Neuronal stem cell (in vitro differentiated cells): ENCODE measurements around the gene FGD3.

Source experiments
- DNase-seq: peaks from one replicate; pipeline ENCODE4 v3.0.0-alpha.2; 2013; ENCODE audit warnings: low spot score
- H2AFZ ChIP-seq: one replicate; pipeline ENCODE4 v1.6.1; 2013; ENCODE audit warnings: mild to moderate bottlenecking, low read length, inconsistent platforms
- H2AK5ac ChIP-seq: 2 replicates; pipeline ENCODE4 v1.6.1; 2013; ENCODE audit warnings: low read depth, mild to moderate bottlenecking, inconsistent platforms, low read length, moderate library complexity, mixed read lengths
- H2BK120ac ChIP-seq: 2 replicates; pipeline ENCODE4 v1.6.1; 2013; ENCODE audit warnings: low read depth, mild to moderate bottlenecking, inconsistent platforms, low read length, moderate library complexity, mixed read lengths
- H2BK12ac ChIP-seq: one replicate; pipeline ENCODE4 v1.6.1; 2013; ENCODE audit warnings: low read length, inconsistent platforms
- H2BK15ac ChIP-seq: 2 replicates; pipeline ENCODE4 v1.6.1; 2013; ENCODE audit warnings: mild to moderate bottlenecking, low read length, inconsistent platforms, mixed read lengths
- H2BK5ac ChIP-seq: one replicate; pipeline ENCODE4 v1.6.1; 2013; ENCODE audit warnings: inconsistent platforms, mild to moderate bottlenecking, low read length, moderate library complexity
- H3K14ac ChIP-seq: one replicate; pipeline ENCODE4 v1.6.1; 2013; ENCODE audit warnings: low read length, inconsistent platforms
- H3K18ac ChIP-seq: 2 replicates; pipeline ENCODE4 v1.6.1; 2013; ENCODE audit warnings: low read length, inconsistent platforms
- H3K23ac ChIP-seq: 2 replicates; pipeline ENCODE4 v1.6.1; 2013; ENCODE audit warnings: low read depth, mild to moderate bottlenecking, mixed read lengths, low read length, inconsistent platforms; ENCODE audit not compliant: poor library complexity
- H3K27ac ChIP-seq: replicated peaks from 3 replicates; pipeline ENCODE4 v1.5.1; 2013; ENCODE audit warnings: low read length, inconsistent platforms
- H3K27me3 ChIP-seq, 3 experiments: 2 replicates each; pipeline ENCODE4 v1.6.1; 2013; ENCODE audit warnings: low read length in 3 of 3, mild to moderate bottlenecking in 2 of 3, inconsistent platforms in 1 of 3, low read depth in 1 of 3, mixed read lengths in 1 of 3, moderate library complexity in 1 of 3; ENCODE audit not compliant: control insufficient read depth in 3 of 3, insufficient read depth in 3 of 3
- H3K36me3 ChIP-seq, 2 donors: replicated peaks in 1 of 2; 2 replicates each; pipeline ENCODE4 v1.6.1; 2013; ENCODE audit warnings: low read length in 2 of 2; ENCODE audit not compliant: control insufficient read depth in 2 of 2, insufficient read depth in 2 of 2
- H3K4ac ChIP-seq: 2 replicates; pipeline ENCODE4 v1.6.1; 2013; ENCODE audit warnings: inconsistent platforms, mild to moderate bottlenecking, low read length, moderate library complexity
- H3K4me1 ChIP-seq, 2 donors: 1 replicate in 1 of 2; 2 replicates in 1 of 2; pipeline ENCODE4 v1.6.1; 2013; ENCODE audit warnings: low read length in 2 of 2, low read depth in 1 of 2; ENCODE audit not compliant: control insufficient read depth in 2 of 2, insufficient read depth in 1 of 2
- H3K4me2 ChIP-seq: one replicate; pipeline ENCODE4 v1.6.1; 2013; ENCODE audit warnings: mild to moderate bottlenecking, low read length, inconsistent platforms; ENCODE audit not compliant: insufficient read depth, poor library complexity, severe bottlenecking
- H3K4me3 ChIP-seq, 2 donors: 2 replicates each; pipeline ENCODE4 v1.5.1; 2013; ENCODE audit warnings: low read length in 2 of 2, mild to moderate bottlenecking in 2 of 2, inconsistent platforms in 1 of 2, moderate library complexity in 1 of 2
- H3K79me1 ChIP-seq: one replicate; pipeline ENCODE4 v1.6.1; 2013; ENCODE audit warnings: low read depth, mild to moderate bottlenecking, inconsistent platforms, low read length, moderate library complexity
- H3K9ac ChIP-seq: one replicate; pipeline ENCODE4 v1.6.1; 2013; ENCODE audit warnings: mild to moderate bottlenecking, low read depth, low read length, inconsistent platforms; ENCODE audit not compliant: poor library complexity
- H3K9me3 ChIP-seq, 2 donors: replicated peaks in 1 of 2; 2 replicates each; pipeline versions ENCODE3 to v1.6.1; 2013; ENCODE audit warnings: low read length in 2 of 2, mild to moderate bottlenecking in 2 of 2, inconsistent platforms in 1 of 2, low read depth in 1 of 2, mixed read lengths in 1 of 2, moderate library complexity in 1 of 2; ENCODE audit not compliant: control insufficient read depth in 2 of 2, insufficient read depth in 1 of 2
- H4K8ac ChIP-seq: one replicate; pipeline ENCODE4 v1.6.1; 2013; ENCODE audit warnings: low read depth, mild to moderate bottlenecking, inconsistent platforms, low read length, moderate library complexity
- H4K91ac ChIP-seq: one replicate; pipeline ENCODE4 v1.6.1; 2013; ENCODE audit warnings: low read length, low read depth, mild to moderate bottlenecking, inconsistent platforms; ENCODE audit not compliant: poor library complexity
- WGBS, 2 donors: extraction: QIAGEN DNeasy Blood & Tissue Kit; methylation state at CpG; one replicate each; pipeline ENCODE4 v1.1.7; 2013; ENCODE audit warnings: missing lambda C conversion rate in 2 of 2, mixed read lengths in 1 of 2; ENCODE audit not compliant: insufficient read length in 2 of 2, insufficient replicate concordance in 1 of 2; ENCODE audit errors: extremely low coverage in 2 of 2; 5-methylcytosine and 5-hydroxymethylcytosine counted together

FGD3 gene

DNA sequence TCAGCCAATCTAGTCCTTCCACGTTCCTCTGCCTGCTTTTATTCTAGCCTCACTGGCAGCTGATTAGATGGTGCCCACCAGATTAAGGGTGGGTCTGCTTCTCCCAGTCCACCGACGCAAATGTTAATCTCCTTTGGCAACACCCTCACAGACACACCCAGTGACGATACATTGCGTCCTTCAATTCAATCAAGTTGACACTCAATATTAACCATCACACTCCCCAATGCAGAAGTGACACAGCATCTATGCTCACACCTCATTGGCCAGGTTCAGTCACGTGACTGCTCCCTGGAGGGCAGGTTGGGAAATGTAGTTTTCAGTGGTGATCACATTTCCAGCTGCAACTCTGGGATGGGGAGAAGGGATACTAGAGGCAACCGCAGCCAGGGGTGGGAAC is 124.1 kb downstream of the FGD3 start:
- no peaks in the 10 kb centered on the region for H3K4me1 ChIP-seq
- no peak overlapping the region for H3K9ac ChIP-seq
- DNase-seq = no peak
- H3K27me3 ChIP-seq = peaks cover 0 to 7% (median 0%) of the 10 kb centered on the region in 3 experiments
- no peak overlapping the region for H3K27ac ChIP-seq
- no peak overlapping the region for H2BK12ac ChIP-seq
- H2BK120ac ChIP-seq = no peak overlapping the region
- WGBS, 2 donors = no CpG with 5 or more reads among the region's 7 CpGs
- no peaks in the 10 kb centered on the region for H3K36me3 ChIP-seq
- H3K4ac ChIP-seq = no peak overlapping the region
- no peak overlapping the region for H2AFZ ChIP-seq
- H4K91ac ChIP-seq = no peak overlapping the region
- H2BK15ac ChIP-seq = no peak overlapping the region
- H3K4me2 ChIP-seq = no peak overlapping the region
- no peak overlapping the region for H3K18ac ChIP-seq
- no peak overlapping the region for H3K4me3 ChIP-seq
- no peaks in the 10 kb centered on the region for H3K9me3 ChIP-seq
- H3K79me1 ChIP-seq = no peaks in the 10 kb centered on the region
- H2BK5ac ChIP-seq = no peak overlapping the region
- H4K8ac ChIP-seq = no peak overlapping the region
- no peak overlapping the region for H3K23ac ChIP-seq
- H2AK5ac ChIP-seq = no peak overlapping the region
- H3K14ac ChIP-seq = no peak overlapping the region

DNA sequence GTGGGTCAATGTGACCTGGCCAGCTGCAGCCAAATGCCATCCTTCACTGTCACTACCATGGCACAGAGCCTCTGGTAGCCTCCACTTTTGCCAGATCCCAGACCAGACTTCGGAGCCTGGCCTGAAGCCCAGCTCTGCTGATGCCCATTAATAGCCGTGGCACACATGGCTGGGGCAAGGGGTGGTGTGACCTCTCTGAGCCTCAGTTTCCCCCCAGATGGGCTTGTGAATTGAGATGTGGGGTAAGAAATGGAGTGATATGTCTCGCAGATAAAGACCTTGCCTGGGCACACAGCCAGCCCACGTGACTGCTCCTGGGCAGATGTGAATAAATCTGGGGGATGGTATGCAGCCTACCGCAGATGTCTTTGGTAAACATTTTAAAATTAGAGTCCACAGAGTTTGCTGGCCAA is 125.1 kb downstream of the FGD3 start:
- no peaks in the 10 kb centered on the region for H3K9me3 ChIP-seq
- no peak overlapping the region for H2AK5ac ChIP-seq
- no peak overlapping the region for H3K23ac ChIP-seq
- no peak overlapping the region for H2BK5ac ChIP-seq
- H3K4me2 ChIP-seq = no peak overlapping the region
- no peak overlapping the region for H2BK15ac ChIP-seq
- no peaks in the 10 kb centered on the region for H3K36me3 ChIP-seq
- no peak overlapping the region for H3K4me3 ChIP-seq
- no peak overlapping the region for H2AFZ ChIP-seq
- H3K18ac ChIP-seq = no peak overlapping the region
- no peak overlapping the region for H3K9ac ChIP-seq
- H2BK120ac ChIP-seq = no peak overlapping the region
- H3K14ac ChIP-seq = no peak overlapping the region
- no peak for DNase-seq
- H3K27me3 ChIP-seq = peaks cover 0 to 7% (median 0%) of the 10 kb centered on the region in 3 experiments
- H3K4me1 ChIP-seq = no peaks in the 10 kb centered on the region
- no peak overlapping the region for H3K27ac ChIP-seq
- H2BK12ac ChIP-seq = no peak overlapping the region
- no CpG with 5 or more reads among the region's 5 CpGs for WGBS, 2 donors
- H3K79me1 ChIP-seq = no peaks in the 10 kb centered on the region
- no peak overlapping the region for H4K8ac ChIP-seq
- no peak overlapping the region for H4K91ac ChIP-seq
- H3K4ac ChIP-seq = no peak overlapping the region

DNA sequence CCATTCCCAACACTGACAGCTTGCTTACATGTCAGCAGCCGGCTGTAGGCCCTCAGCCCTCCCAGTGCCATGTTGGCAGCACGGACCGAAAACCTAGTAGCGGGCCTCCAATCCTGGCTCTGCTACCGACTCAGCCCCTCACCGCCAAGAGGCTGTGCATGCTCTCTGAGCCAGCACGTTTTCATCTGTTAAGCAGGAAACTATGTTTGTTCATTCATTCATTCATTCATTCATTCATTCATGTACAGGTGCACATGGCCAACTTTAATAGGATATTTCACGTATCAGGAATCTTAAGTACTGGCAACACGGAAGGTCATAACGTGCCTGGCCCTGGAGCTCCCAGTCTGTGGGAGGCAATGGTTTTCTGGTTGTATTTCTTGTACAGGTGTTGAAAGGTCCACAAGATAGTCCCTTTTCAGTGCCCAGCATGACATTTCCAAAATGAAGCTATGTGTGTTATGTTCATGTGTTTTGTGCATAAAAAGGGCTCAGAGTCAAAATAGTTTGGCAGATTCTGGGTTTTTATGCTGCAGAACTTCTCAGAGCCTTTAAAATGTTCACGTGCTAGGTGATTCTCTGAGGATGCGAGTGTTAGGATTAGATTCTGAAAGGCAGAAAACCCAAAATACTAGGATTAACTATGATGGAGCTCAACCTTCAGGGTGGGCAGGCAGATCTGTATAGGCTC is 128.9 kb downstream of the FGD3 start:
- Histone ChIP-seq H3K27me3 (peaks cover 0 to 4% (median 0%) of the 10 kb centered on the region in 3 experiments), H2AFZ (no peak overlapping the region), H3K9me3 (no peaks in the 10 kb centered on the region), H3K4me2 (no peak overlapping the region), H2BK15ac (no peak overlapping the region), H2BK12ac (no peak overlapping the region), H2BK5ac (no peak overlapping the region), H4K8ac (no peak overlapping the region), H3K18ac (peak overlapping the region; percentile 60), H3K4me1 (no peaks in the 10 kb centered on the region), H3K14ac (no peak overlapping the region), H2BK120ac (no peak overlapping the region), H3K79me1 (no peaks in the 10 kb centered on the region), H3K36me3 (no peaks in the 10 kb centered on the region), H2AK5ac (no peak overlapping the region), H3K9ac (no peak overlapping the region), H3K27ac (no peak overlapping the region), H4K91ac (no peak overlapping the region), H3K4ac (no peak overlapping the region), H3K23ac (no peak overlapping the region), H3K4me3 (no peak overlapping the region)
- DNase-seq = no peak
- WGBS, 2 donors = no CpG with 5 or more reads among the region's 12 CpGs

DNA sequence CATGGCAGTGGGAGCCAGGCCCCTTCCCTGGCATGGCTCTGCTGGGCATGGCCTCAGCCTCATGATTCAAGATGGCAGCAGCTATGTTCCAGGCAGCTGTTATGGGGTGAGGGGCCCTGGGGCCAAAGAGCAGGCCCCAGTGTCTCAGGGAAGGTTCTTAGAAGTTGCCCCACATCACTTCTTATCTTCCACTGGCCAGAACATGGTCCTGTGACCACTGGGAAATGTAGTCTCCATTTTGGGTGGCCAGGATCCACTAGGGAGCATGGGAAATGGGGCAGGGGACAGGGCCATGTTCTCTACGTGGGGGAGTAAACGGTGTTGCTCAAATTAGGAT is 129.4 kb downstream of the FGD3 start:
- H2BK120ac ChIP-seq = no peak overlapping the region
- no CpG with 5 or more reads among the region's 2 CpGs for WGBS, 2 donors
- H3K14ac ChIP-seq = no peak overlapping the region
- no peak overlapping the region for H2AFZ ChIP-seq
- no peak overlapping the region for H4K8ac ChIP-seq
- no peak overlapping the region for H2BK5ac ChIP-seq
- no peak overlapping the region for H3K23ac ChIP-seq
- H4K91ac ChIP-seq = no peak overlapping the region
- peaks cover 0 to 4% (median 0%) of the 10 kb centered on the region in 3 experiments for H3K27me3 ChIP-seq
- no peak overlapping the region for H2BK15ac ChIP-seq
- DNase-seq = no peak
- no peak overlapping the region for H3K4me3 ChIP-seq
- no peaks in the 10 kb centered on the region for H3K4me1 ChIP-seq
- no peak overlapping the region for H3K27ac ChIP-seq
- no peak overlapping the region for H3K18ac ChIP-seq
- no peaks in the 10 kb centered on the region for H3K9me3 ChIP-seq
- no peak overlapping the region for H2AK5ac ChIP-seq
- H3K9ac ChIP-seq = no peak overlapping the region
- no peak overlapping the region for H2BK12ac ChIP-seq
- H3K36me3 ChIP-seq = no peaks in the 10 kb centered on the region
- H3K79me1 ChIP-seq = no peaks in the 10 kb centered on the region
- H3K4me2 ChIP-seq = no peak overlapping the region
- H3K4ac ChIP-seq = no peak overlapping the region
